Measurements from ENCODE around the gene PDZRN4. TPM values are rescaled to one million over a fixed set of nuclear protein-coding genes. Genes with fewer than 3 reads are reported as not detected.

Gene PDZRN4
- total RNA-seq, 4 donors from 2014 or later: 4.2 to 12.9 (median 8.0) TPM

DNA sequence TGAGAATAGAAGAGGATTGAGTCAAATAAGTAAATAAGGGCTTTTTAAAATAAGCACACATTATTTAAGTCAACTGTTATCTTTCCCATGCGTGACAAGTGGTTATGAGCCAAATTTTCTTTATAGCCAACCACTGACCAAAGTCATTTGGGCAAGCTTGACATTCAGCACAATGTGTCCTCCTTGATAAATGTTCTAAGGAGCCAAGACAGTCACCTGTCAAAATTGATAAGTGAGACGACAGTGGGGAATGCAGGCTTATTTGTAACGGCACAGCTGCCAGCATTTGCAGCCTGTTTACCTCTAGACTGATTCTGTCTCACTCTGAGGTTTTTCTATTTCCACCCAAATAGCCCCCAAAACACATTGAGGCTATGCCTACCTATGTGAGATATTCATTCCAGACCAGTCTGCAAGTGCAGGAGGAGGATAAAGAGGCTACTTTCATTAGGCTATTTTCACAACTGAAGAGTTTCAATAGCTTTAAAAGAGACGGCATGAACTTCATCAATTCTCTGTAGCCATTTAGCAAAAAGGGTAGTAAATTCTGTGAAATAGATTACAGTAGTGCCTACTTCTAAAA, 339.5 kb downstream of the PDZRN4 start:
- H3K9me3 ChIP-seq: no peaks in the 10 kb centered on the region
- no peak overlapping the region for H3K27ac ChIP-seq
- no peaks in the 10 kb centered on the region for H3K36me3 ChIP-seq
- no peak for DNase-seq
- whole genome bisulfite sequencing, 2 donors (ENCODE audit: low coverage in 1 of 2): 52 to 63% methylated on average over 3 to 4 of the region's 4 CpGs
- no peaks in the 10 kb centered on the region for H3K27me3 ChIP-seq
- intact Hi-C loops (cut with DNase I; ENCODE audit: low total_unique reads) (no loop called here), in situ Hi-C loops (cut with MboI; ENCODE audit: low pct_ligation_motif_present in 1 of 4, low pct_unique_long_range_greater_than_20kb in 1 of 4, low sequenced_read_pairs in 3 of 4) (no loop called here)
- no peaks in the 10 kb centered on the region for H3K4me1 ChIP-seq
- no peak for TF ChIP-seq POLR2AphosphoS5 (IDR thresholded peaks at IDR 0.05)
- no peak for TF ChIP-seq CTCF (IDR thresholded peaks at IDR 0.05)
- TF ChIP-seq POLR2A (IDR thresholded peaks at IDR 0.05): no peak
- TF ChIP-seq EP300 (IDR thresholded peaks at IDR 0.05; ENCODE audit: low read depth): no peak
- H3K4me3 ChIP-seq: no peak overlapping the region

DNA sequence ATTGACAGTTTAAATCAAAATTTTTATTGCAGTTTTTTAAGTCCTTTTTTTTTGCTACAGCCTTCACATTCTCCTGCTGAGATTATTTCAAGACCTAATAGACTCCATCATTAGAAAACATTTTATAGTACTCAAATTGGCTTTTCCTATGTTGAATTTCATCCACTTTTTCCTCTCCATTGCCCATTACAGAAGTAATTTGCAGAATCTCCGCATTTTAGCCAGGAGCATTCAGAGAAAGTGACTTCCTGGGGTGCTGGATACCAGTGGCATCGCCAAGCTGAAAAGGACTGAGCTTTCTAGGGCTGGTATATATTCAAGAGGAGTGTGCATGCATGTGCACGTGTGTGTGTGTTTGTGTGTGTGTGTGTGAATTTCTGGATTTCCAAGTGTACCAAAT, 340.8 kb downstream of the PDZRN4 start:
- no peaks in the 10 kb centered on the region for H3K27me3 ChIP-seq
- no peaks in the 10 kb centered on the region for H3K9me3 ChIP-seq
- in situ Hi-C loops (cut with MboI; ENCODE audit: low pct_ligation_motif_present in 1 of 4, low pct_unique_long_range_greater_than_20kb in 1 of 4, low sequenced_read_pairs in 3 of 4): no loop called here
- no peak overlapping the region for H3K27ac ChIP-seq
- no peak for TF ChIP-seq CTCF (IDR thresholded peaks at IDR 0.05)
- no peak for TF ChIP-seq POLR2A (IDR thresholded peaks at IDR 0.05)
- TF ChIP-seq POLR2AphosphoS5 (IDR thresholded peaks at IDR 0.05): no peak
- TF ChIP-seq EP300 (IDR thresholded peaks at IDR 0.05; ENCODE audit: low read depth): no peak
- H3K4me3 ChIP-seq: no peak overlapping the region
- intact Hi-C loops (cut with DNase I; ENCODE audit: low total_unique reads): no loop called here
- H3K36me3 ChIP-seq: no peaks in the 10 kb centered on the region
- H3K4me1 ChIP-seq: no peaks in the 10 kb centered on the region
- no peak for DNase-seq
- WGBS, 2 donors (ENCODE audit: low coverage in 1 of 2): 52 to 80% methylated on average over 2 to 3 of the region's 3 CpGs

GRCh38 chr12:41530441-41530840, 342.3 kb downstream of the PDZRN4 start:
- Histone ChIP-seq H3K4me3 (no peak overlapping the region), H3K4me1 (no peaks in the 10 kb centered on the region), H3K36me3 (no peaks in the 10 kb centered on the region), H3K9me3 (no peaks in the 10 kb centered on the region), H3K27ac (peak overlapping the region in 1 of 4 donors; percentile 5), H3K27me3 (no peaks in the 10 kb centered on the region)
- DNase-seq: no peak
- WGBS, 2 donors (ENCODE audit: low coverage in 1 of 2): 70 to 72% methylated on average over 5 of the region's 5 CpGs
- intact Hi-C loops (cut with DNase I; ENCODE audit: low total_unique reads) (no loop called here), in situ Hi-C loops (cut with MboI; ENCODE audit: low pct_ligation_motif_present in 1 of 4, low pct_unique_long_range_greater_than_20kb in 1 of 4, low sequenced_read_pairs in 3 of 4) (no loop called here)
- TF ChIP-seq CTCF (IDR thresholded peaks at IDR 0.05) (no peak), EP300 (IDR thresholded peaks at IDR 0.05; ENCODE audit: low read depth) (no peak), POLR2A (IDR thresholded peaks at IDR 0.05) (no peak), POLR2AphosphoS5 (IDR thresholded peaks at IDR 0.05) (no peak)

DNA sequence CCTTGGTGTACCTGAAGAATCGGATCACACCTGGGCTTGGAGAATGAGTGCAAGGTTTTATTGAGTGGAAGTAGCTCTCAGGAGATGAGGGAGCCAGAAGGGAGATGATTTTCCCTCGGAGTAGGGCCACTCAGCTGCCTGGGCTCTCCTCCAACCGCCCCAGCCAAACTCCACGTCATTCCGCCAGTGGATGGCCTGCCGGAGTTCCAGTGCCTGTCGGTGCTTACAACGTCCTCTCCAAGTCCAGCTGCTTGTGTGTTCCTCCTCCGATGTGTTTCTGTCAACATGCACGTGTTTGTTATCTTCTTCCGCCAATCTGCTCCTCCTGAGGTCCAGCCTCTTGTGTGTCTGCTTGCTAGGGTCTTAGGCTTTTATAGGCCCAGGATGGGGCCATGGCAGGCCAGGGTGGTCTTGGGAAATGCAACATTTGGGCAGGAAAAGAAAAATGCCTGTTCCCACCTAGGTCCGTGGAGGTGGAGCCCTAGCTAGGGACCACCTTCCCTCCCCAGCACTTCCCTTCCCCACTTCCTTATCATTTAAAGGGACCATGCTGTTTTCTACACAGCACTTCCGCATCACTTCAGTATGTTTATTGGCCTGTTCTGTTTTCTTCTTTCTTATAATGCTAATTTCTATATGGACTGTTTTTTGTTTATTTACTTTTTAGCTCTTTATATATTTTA, 343.2 kb downstream of the PDZRN4 start:
- intact Hi-C loops (cut with DNase I; ENCODE audit: low total_unique reads): no loop called here
- Histone ChIP-seq H3K36me3 (no peaks in the 10 kb centered on the region), H3K4me1 (no peaks in the 10 kb centered on the region), H3K9me3 (no peaks in the 10 kb centered on the region), H3K27ac (peak overlapping the region in 2 of 4 donors; percentile 28 to 35), H3K27me3 (no peaks in the 10 kb centered on the region), H3K4me3 (no peak overlapping the region)
- DNase-seq: peak; percentile 48
- TF ChIP-seq CTCF (IDR thresholded peaks at IDR 0.05) (no peak), POLR2AphosphoS5 (IDR thresholded peaks at IDR 0.05) (no peak), EP300 (IDR thresholded peaks at IDR 0.05; ENCODE audit: low read depth) (no peak)
- in situ Hi-C loops (cut with MboI; ENCODE audit: low pct_ligation_motif_present in 1 of 4, low pct_unique_long_range_greater_than_20kb in 1 of 4, low sequenced_read_pairs in 3 of 4): no loop called here
- 71 to 79% methylated on average over 5 to 13 of the region's 13 CpGs for WGBS, 2 donors (ENCODE audit: low coverage in 1 of 2)
